Endothelial cell of umbilical vein (primary cell): ENCODE measurements around the gene SORCS2. TPM values are rescaled to one million over a fixed set of nuclear protein-coding genes. Genes with fewer than 3 reads are reported as not detected.

Experiments used
- BruUV-seq: library from RNA; stranded (reverse); fragments of 400-500 nt; replicated peaks from 2 replicates; lab custom pipeline; 2021; lab: Mats Ljungman, UMichigan
- CTCF ChIA-PET: fragments of 300-600, 350-600 bp; sonication (Branson Sonifier 250); formaldehyde crosslinking; loops from one replicate; lab custom pipeline; 2021; ENCODE audit warnings: antibody characterized with exemption, inconsistent platforms; lab: Charles Lee
- POLR2A ChIA-PET: fragments of 300-600, 350-600 bp; sonication (Branson Sonifier 250); formaldehyde crosslinking; loops from one replicate; lab custom pipeline; 2021; ENCODE audit warnings: antibody characterized with exemption, inconsistent platforms; lab: Charles Lee
- DNase-seq: peaks from one replicate; pipeline ENCODE4 v3.0.0-alpha.2; 2011; ENCODE audit warnings: low read depth, low spot score
- FAIRE-seq: peaks from 2 replicates; lab custom pipeline; 2011; peaks lifted over from hg19 to GRCh38; lab: Jason Lieb, UNC
- H2AFZ ChIP-seq: 2 replicates; pipeline ENCODE4 v1.6.0; 2012; ENCODE audit warnings: low read depth, low read length, control low read depth, inconsistent platforms
- H3K27ac ChIP-seq: 2 replicates; pipeline ENCODE4 v1.5.1; 2011; ENCODE audit warnings: low read depth, mild to moderate bottlenecking, control low read depth, low read length, moderate library complexity; ENCODE audit not compliant: insufficient read depth
- H3K27me3 ChIP-seq, 2 experiments: 2 replicates each; pipeline versions ENCODE4 v1.6.0 to v1.6.1; 2011; ENCODE audit warnings: low read length in 2 of 2, mixed read lengths in 1 of 2; ENCODE audit not compliant: control insufficient read depth in 2 of 2, insufficient read depth in 2 of 2
- H3K36me3 ChIP-seq, 2 experiments: 2 replicates in 1 of 2; 3 replicates in 1 of 2; pipeline ENCODE4 v1.5.1; 2011; ENCODE audit warnings: low read length in 2 of 2, mild to moderate bottlenecking in 1 of 2, moderate library complexity in 1 of 2; ENCODE audit not compliant: control insufficient read depth in 2 of 2, insufficient read depth in 2 of 2; ENCODE audit errors: extremely low read depth in 1 of 2
- H3K4me1 ChIP-seq: 3 replicates; pipeline ENCODE4 v1.5.1; 2011; ENCODE audit warnings: mild to moderate bottlenecking, low read length; ENCODE audit not compliant: control insufficient read depth, insufficient read depth; ENCODE audit errors: extremely low read depth
- H3K4me2 ChIP-seq: 2 replicates; pipeline ENCODE4 v1.6.1; 2011; ENCODE audit warnings: low read length, control low read depth, mixed read lengths; ENCODE audit not compliant: insufficient read depth
- H3K4me3 ChIP-seq, 3 experiments: fragments of 200-600 bp in 1 of 3; sonication (generic), shearing (Covaris generic) in 1 of 3; replicated peaks in 1 of 3; 2 replicates each; pipeline ENCODE4 v1.5.1; 2011 to 2016; ENCODE audit warnings: control low read depth in 3 of 3, low read length in 3 of 3, mild to moderate bottlenecking in 2 of 3, inconsistent platforms in 1 of 3, low read depth in 1 of 3, moderate library complexity in 1 of 3; ENCODE audit not compliant: insufficient read depth in 1 of 3
- H3K79me2 ChIP-seq: 2 replicates; pipeline ENCODE4 v1.6.0; 2012; ENCODE audit warnings: low read length, inconsistent platforms; ENCODE audit not compliant: control insufficient read depth, insufficient read depth
- H3K9ac ChIP-seq: replicated peaks from 2 replicates; pipeline ENCODE3; 2011; ENCODE audit warnings: low read length, control low read depth; ENCODE audit not compliant: insufficient read depth; ENCODE audit errors: extremely low read depth
- H3K9me1 ChIP-seq: replicated peaks from 3 replicates; pipeline ENCODE4 v1.6.0; 2011; ENCODE audit warnings: mild to moderate bottlenecking, low read length; ENCODE audit not compliant: control insufficient read depth, insufficient read depth; ENCODE audit errors: extremely low read depth
- H3K9me3 ChIP-seq: replicated peaks from 2 replicates; pipeline ENCODE4 v1.5.1; 2012; ENCODE audit warnings: low read length, inconsistent platforms; ENCODE audit not compliant: control insufficient read depth, insufficient read depth
- H4K20me1 ChIP-seq: replicated peaks from 2 replicates; pipeline ENCODE3; 2011; ENCODE audit warnings: mild to moderate bottlenecking, low read length; ENCODE audit not compliant: control insufficient read depth, insufficient read depth; ENCODE audit errors: extremely low read depth
- EZH2 ChIP-seq: IDR thresholded peaks from 2 replicates; pipeline ENCODE4 v1.6.1; 2012; ENCODE audit warnings: borderline replicate concordance, low read depth, mild to moderate bottlenecking, moderate library complexity, low read length, inconsistent platforms; ENCODE audit not compliant: severe bottlenecking
- FOS ChIP-seq: IDR thresholded peaks from 2 replicates; pipeline ENCODE4 v1.6.1; 2011; ENCODE audit warnings: mild to moderate bottlenecking, low read length, moderate library complexity, borderline replicate concordance; ENCODE audit not compliant: insufficient read depth
- GATA2 ChIP-seq: IDR thresholded peaks from 2 replicates; pipeline ENCODE4 v1.7.0; 2011; ENCODE audit warnings: low read depth, mild to moderate bottlenecking, moderate library complexity, mixed read lengths, low read length; ENCODE audit not compliant: insufficient read length, insufficient read depth
- JUN ChIP-seq: IDR thresholded peaks from 2 replicates; pipeline ENCODE4 v1.6.1; 2011; ENCODE audit warnings: borderline replicate concordance, low read depth; ENCODE audit not compliant: insufficient read length, insufficient read depth
- MYC ChIP-seq: IDR thresholded peaks from one replicate; pipeline ENCODE4 v1.6.1; 2011; ENCODE audit warnings: mild to moderate bottlenecking, low read depth, low read length
- POLR2A ChIP-seq: IDR thresholded peaks from 2 replicates; pipeline ENCODE4 v1.6.1; 2012; ENCODE audit warnings: low read depth, mild to moderate bottlenecking, control low read depth, low read length
- POLR2AphosphoS5 ChIP-seq: IDR thresholded peaks from 2 replicates; pipeline ENCODE4 v1.6.1; 2012; ENCODE audit warnings: low read depth, mild to moderate bottlenecking, control low read depth, low read length, moderate library complexity; ENCODE audit not compliant: insufficient read depth
- dilution Hi-C: fragments of 300-500 bp; cut with MboI; formaldehyde crosslinking; loops from one replicate; pipeline ENCODE4 v1.15.0; 2019; ENCODE audit warnings: low sequenced_read_pairs; ENCODE audit not compliant: extremely low pct_ligation_motif_present
- intact Hi-C: fragments of 100-400 bp; cut with micrococcal nuclease; formaldehyde crosslinking; loops from one replicate; pipeline ENCODE4 v1.10.0; 2022
- polyA plus RNA-seq, 4 experiments: library from polyadenylated mRNA; depleted of rRNA in 3 of 4; stranded (reverse) in 3 of 4; unstranded in 1 of 4; fragments of >200 nt; gene quantifications; 2 replicates each; pipeline versions ENCODE4 v1.2.1 to v1.2.3, GENCODE V29; 2011 to 2012; ENCODE audit warnings: missing spikeins in 1 of 4
- total RNA-seq: library from RNA; stranded (reverse); gene quantifications from 2 replicates; pipeline ENCODE4 v1.2.3, GENCODE V29; 2021
- TF ChIP-seq, protein P1 (sequence below): IDR thresholded peaks from 2 replicates; pipeline ENCODE4 v1.6.1; 2011; ENCODE audit not compliant: insufficient read depth, insufficient read length
- TF ChIP-seq, protein P2 (sequence below), 2 donors: IDR thresholded peaks; 1 replicate in 1 of 2; 2 replicates in 1 of 2; pipeline ENCODE4 v1.5.1; 2011; ENCODE audit warnings: low read length in 2 of 2, mild to moderate bottlenecking in 2 of 2, moderate library complexity in 2 of 2, control low read depth in 1 of 2, inconsistent platforms in 1 of 2, low read depth in 1 of 2; ENCODE audit not compliant: insufficient read depth in 1 of 2; ENCODE audit errors: extremely low read depth in 1 of 2

SORCS2 gene
- total and polyA plus RNA-seq, 2 donors (not counting 3 experiments of a cell fraction or from before 2014, with no cell fraction given): not detected

DNA sequence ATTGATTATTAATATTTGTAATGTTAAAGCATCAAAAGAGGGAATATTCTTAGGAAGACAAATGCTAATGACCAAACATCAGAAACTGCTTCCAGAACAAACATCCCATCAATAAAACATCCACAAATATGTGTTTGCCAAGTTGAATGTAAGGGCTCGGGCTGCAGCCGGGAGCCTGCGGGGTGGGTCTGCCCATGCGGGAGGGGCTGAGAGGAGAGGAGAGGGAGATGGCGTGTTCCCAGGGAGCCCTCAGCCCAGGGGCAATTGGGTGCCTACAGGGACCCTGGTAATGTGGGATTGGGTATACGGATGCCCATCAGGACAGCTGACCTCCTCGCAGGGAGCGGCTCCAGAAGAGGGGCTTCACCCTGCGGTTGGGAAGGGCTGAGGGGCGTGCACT, 280.7 kb downstream of the SORCS2 start:
- dilution Hi-C loops (no loop called here), intact Hi-C loops (no loop called here)
- Histone ChIP-seq H3K4me2 (no peak overlapping the region), H2AFZ (no peak overlapping the region), H3K4me1 (no peaks in the 10 kb centered on the region), H3K27me3 (no peaks in the 10 kb centered on the region), H3K4me3 (no peak overlapping the region), H3K9me3 (no peaks in the 10 kb centered on the region), H3K27ac (no peak overlapping the region), H3K79me2 (no peaks in the 10 kb centered on the region), H4K20me1 (no peaks in the 10 kb centered on the region), H3K9me1 (no peaks in the 10 kb centered on the region), H3K36me3 (no peaks in the 10 kb centered on the region), H3K9ac (no peak overlapping the region)
- DNase-seq: no peak
- TF ChIP-seq GATA2 (no peak), MYC (no peak), FOS (no peak), JUN (no peak), POLR2AphosphoS5 (no peak), EZH2 (no peak), POLR2A (no peak)
- TF ChIP-seq, protein P1, sequence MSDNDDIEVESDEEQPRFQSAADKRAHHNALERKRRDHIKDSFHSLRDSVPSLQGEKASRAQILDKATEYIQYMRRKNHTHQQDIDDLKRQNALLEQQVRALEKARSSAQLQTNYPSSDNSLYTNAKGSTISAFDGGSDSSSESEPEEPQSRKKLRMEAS: no peak
- TF ChIP-seq, protein P2, sequence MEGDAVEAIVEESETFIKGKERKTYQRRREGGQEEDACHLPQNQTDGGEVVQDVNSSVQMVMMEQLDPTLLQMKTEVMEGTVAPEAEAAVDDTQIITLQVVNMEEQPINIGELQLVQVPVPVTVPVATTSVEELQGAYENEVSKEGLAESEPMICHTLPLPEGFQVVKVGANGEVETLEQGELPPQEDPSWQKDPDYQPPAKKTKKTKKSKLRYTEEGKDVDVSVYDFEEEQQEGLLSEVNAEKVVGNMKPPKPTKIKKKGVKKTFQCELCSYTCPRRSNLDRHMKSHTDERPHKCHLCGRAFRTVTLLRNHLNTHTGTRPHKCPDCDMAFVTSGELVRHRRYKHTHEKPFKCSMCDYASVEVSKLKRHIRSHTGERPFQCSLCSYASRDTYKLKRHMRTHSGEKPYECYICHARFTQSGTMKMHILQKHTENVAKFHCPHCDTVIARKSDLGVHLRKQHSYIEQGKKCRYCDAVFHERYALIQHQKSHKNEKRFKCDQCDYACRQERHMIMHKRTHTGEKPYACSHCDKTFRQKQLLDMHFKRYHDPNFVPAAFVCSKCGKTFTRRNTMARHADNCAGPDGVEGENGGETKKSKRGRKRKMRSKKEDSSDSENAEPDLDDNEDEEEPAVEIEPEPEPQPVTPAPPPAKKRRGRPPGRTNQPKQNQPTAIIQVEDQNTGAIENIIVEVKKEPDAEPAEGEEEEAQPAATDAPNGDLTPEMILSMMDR (IDR thresholded peaks at IDR 0.05; ENCODE audit: extremely low read depth in 1 of 2, insufficient read depth in 1 of 2, low read depth in 1 of 2, low read length in 2 of 2): no peak
- no peak for FAIRE-seq
- no TSS peak for BruUV-seq
- ChIA-PET CTCF (no interaction called here), POLR2A (no interaction called here)
